Uterus (tissue), 4 donors: ENCODE results near the gene TCF12. TPM values are rescaled to one million over a fixed set of nuclear protein-coding genes. Genes with fewer than 3 reads are reported as not detected.

Experiments used
- DNase-seq, 2 donors: peaks; one replicate each; pipeline ENCODE4 v3.0.0-alpha.2; 2019 to 2020
- H3K27ac ChIP-seq, 2 donors: fragments of 200-600 bp; sonication (generic); 1 replicate in 1 of 2; 2 replicates in 1 of 2; pipeline ENCODE4 v1.5.1; 2016 to 2018
- H3K27me3 ChIP-seq, 2 donors: fragments of 200-600 bp; sonication (generic); one replicate each; pipeline ENCODE4 v1.5.1; 2018 to 2019; ENCODE audit warnings: control low read depth in 1 of 2
- H3K36me3 ChIP-seq, 2 donors: fragments of 200-600 bp; sonication (generic); one replicate each; pipeline ENCODE4 v1.5.1; 2019; ENCODE audit warnings: control low read depth in 1 of 2
- H3K4me1 ChIP-seq, 2 donors: fragments of 200-600 bp; sonication (generic); one replicate each; pipeline ENCODE4 v1.5.1; 2018 to 2019; ENCODE audit warnings: control low read depth in 1 of 2
- H3K4me3 ChIP-seq, 2 donors: fragments of 200-600 bp; sonication (generic); 1 replicate in 1 of 2; 2 replicates in 1 of 2; pipeline ENCODE4 v1.5.1; 2018 to 2019; ENCODE audit warnings: mild to moderate bottlenecking in 1 of 2
- H3K9me3 ChIP-seq, 2 donors: fragments of 200-600 bp; sonication (generic); one replicate each; pipeline ENCODE4 v1.5.1; 2019; ENCODE audit warnings: control low read depth in 1 of 2
- POLR2A ChIP-seq, 2 donors: fragments of 450-650 bp; IDR thresholded peaks; one replicate each; pipeline ENCODE4 v1.6.1; 2016; ENCODE audit warnings: antibody characterized with exemption in 2 of 2, mild to moderate bottlenecking in 1 of 2, moderate library complexity in 1 of 2
- intact Hi-C: fragments of 100-400 bp; cut with DNase I; formaldehyde crosslinking; loops from one replicate; pipeline ENCODE4 v1.15.1; 2023; ENCODE audit warnings: low total_unique reads
- total RNA-seq, 4 donors: library from RNA; depleted of rRNA in 3 of 4; stranded (reverse); fragments of >200 nt in 3 of 4; gene quantifications; one replicate each; pipeline versions ENCODE4 v1.1.0 to v1.2.4, GENCODE V29; 2014 to 2023
- TF ChIP-seq, protein P1 (sequence below), 4 experiments: fragments of 200-600 bp in 2 of 4; fragments of 450-650 bp in 2 of 4; sonication (generic) in 2 of 4; IDR thresholded peaks; one replicate each; pipeline ENCODE4 v1.5.1; 2016 to 2019; ENCODE audit warnings: antibody characterized with exemption in 4 of 4, mild to moderate bottlenecking in 2 of 4, moderate library complexity in 1 of 4
- donor health status: DM: yes; HTN: yes; CAD: no.

TCF12 gene
- total RNA-seq, 4 donors from 2014 or later, result 109 to 361 (median 196) TPM

DNA sequence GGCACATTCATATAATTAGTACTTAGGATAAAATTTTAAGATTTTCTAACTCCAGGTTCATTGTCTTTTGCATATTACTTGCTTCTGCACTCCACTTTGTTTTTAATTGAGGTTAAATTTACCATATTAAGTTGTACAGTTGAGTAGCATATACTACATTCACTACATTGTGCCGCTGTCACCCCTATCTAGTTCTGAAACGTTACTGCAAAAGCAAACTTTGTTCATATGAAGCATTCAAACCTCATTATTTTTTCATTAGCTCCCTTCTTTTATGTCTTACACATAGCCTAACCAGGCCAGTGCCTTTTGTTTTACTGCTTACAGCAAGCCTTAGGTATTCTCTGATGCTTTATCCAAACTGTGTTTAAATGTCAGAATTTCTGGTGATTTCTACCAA, 274.7 kb downstream of the TCF12 start:
- Histone ChIP-seq H3K9me3 (no peaks in the 10 kb centered on the region), H3K36me3 (no peaks in the 10 kb centered on the region), H3K27ac (no peak overlapping the region), H3K4me1 (no peaks in the 10 kb centered on the region), H3K27me3 (no peaks in the 10 kb centered on the region), H3K4me3 (no peak overlapping the region)
- intact Hi-C loops, result no loop called here
- DNase-seq, result no peak
- TF ChIP-seq POLR2A (IDR thresholded peaks at IDR 0.05), result no peak
- TF ChIP-seq, protein P1, sequence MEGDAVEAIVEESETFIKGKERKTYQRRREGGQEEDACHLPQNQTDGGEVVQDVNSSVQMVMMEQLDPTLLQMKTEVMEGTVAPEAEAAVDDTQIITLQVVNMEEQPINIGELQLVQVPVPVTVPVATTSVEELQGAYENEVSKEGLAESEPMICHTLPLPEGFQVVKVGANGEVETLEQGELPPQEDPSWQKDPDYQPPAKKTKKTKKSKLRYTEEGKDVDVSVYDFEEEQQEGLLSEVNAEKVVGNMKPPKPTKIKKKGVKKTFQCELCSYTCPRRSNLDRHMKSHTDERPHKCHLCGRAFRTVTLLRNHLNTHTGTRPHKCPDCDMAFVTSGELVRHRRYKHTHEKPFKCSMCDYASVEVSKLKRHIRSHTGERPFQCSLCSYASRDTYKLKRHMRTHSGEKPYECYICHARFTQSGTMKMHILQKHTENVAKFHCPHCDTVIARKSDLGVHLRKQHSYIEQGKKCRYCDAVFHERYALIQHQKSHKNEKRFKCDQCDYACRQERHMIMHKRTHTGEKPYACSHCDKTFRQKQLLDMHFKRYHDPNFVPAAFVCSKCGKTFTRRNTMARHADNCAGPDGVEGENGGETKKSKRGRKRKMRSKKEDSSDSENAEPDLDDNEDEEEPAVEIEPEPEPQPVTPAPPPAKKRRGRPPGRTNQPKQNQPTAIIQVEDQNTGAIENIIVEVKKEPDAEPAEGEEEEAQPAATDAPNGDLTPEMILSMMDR (IDR thresholded peaks at IDR 0.05), result no peak

GRCh38 chr15:57195326-57195725, 276.9 kb downstream of the TCF12 start:
- H3K4me3 ChIP-seq, result no peak overlapping the region
- H3K36me3 ChIP-seq, result no peaks in the 10 kb centered on the region
- H3K9me3 ChIP-seq, result no peaks in the 10 kb centered on the region
- H3K4me1 ChIP-seq, result no peaks in the 10 kb centered on the region
- DNase-seq, result no peak
- no peak overlapping the region for H3K27ac ChIP-seq
- TF ChIP-seq, protein P1 (IDR thresholded peaks at IDR 0.05), result no peak
- no peak for TF ChIP-seq POLR2A (IDR thresholded peaks at IDR 0.05)
- H3K27me3 ChIP-seq, result no peaks in the 10 kb centered on the region
- intact Hi-C loops, result no loop called here

DNA sequence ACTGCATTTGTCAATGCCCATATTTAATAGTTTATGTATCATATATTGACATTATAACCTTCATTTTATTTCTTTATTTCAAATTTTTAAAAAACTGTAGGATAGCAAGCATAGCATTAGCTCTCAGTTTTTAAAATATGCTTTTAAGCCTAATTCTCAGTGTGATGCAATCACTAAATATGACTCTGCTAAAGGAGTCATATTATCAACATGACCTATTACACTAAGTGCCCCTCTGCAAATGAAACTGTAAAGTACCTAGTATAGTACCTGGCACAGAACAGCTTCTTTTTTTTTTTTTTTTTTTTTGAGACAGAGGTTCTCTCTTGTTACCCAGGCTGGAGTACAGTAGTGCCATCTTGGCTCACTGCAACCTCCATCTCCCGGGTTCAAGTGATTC, 278.4 kb downstream of the TCF12 start:
- H3K27ac ChIP-seq, result no peak overlapping the region
- intact Hi-C loops, result no loop called here
- no peak for DNase-seq
- H3K4me3 ChIP-seq, result no peak overlapping the region
- TF ChIP-seq POLR2A (IDR thresholded peaks at IDR 0.05), result no peak
- TF ChIP-seq, protein P1 (IDR thresholded peaks at IDR 0.05), result no peak
- no peaks in the 10 kb centered on the region for H3K36me3 ChIP-seq
- no peaks in the 10 kb centered on the region for H3K4me1 ChIP-seq
- no peaks in the 10 kb centered on the region for H3K27me3 ChIP-seq
- no peaks in the 10 kb centered on the region for H3K9me3 ChIP-seq

GRCh38 chr15:57198131-57198530, 279.7 kb downstream of the TCF12 start:
- Histone ChIP-seq H3K4me3 (no peak overlapping the region), H3K27me3 (no peaks in the 10 kb centered on the region), H3K27ac (no peak overlapping the region), H3K4me1 (no peaks in the 10 kb centered on the region), H3K36me3 (no peaks in the 10 kb centered on the region), H3K9me3 (no peaks in the 10 kb centered on the region)
- DNase-seq, result no peak
- TF ChIP-seq, protein P1 (IDR thresholded peaks at IDR 0.05), result no peak
- intact Hi-C loops, result no loop called here

DNA sequence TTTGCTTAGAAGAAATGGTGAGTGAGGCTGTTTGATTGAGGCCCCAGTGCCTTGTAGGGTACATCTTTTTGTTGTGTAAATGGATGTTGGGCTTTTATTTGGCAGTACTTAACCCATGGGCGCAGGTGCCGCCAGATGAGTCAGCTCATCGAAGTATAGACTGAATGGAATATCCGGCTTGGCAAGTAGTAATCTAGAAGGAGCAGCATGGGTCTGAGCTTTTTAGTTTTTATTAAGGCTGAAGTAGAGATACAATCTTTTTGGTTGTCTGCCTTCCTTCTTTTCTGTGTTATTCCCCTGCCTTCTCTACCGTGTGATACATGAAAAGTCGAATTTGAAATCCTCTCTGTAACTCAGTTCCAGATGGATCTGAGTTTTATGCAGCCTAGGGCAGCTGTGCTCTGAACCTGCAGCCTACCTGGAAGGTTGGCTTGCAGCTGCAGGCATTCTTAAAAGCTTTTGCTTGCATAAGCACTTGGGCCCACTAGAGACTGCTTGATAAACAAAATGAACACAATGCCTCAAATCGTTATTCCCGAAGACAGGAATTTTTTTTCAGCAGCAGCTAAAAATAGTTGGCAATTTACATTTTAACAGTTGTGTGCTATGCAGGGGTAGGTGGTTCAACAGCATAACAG, 280.3 kb downstream of the TCF12 start:
- H3K9me3 ChIP-seq, result no peaks in the 10 kb centered on the region
- intact Hi-C loops, result no loop called here
- no peaks in the 10 kb centered on the region for H3K36me3 ChIP-seq
- H3K27ac ChIP-seq, result peak overlapping the region in 1 of 2 donors; percentile 39
- DNase-seq, result no peak
- TF ChIP-seq POLR2A (IDR thresholded peaks at IDR 0.05), result no peak
- TF ChIP-seq, protein P1 (IDR thresholded peaks at IDR 0.05), result no peak
- H3K27me3 ChIP-seq, result no peaks in the 10 kb centered on the region
- H3K4me3 ChIP-seq, result no peak overlapping the region
- H3K4me1 ChIP-seq, result no peaks in the 10 kb centered on the region
